Measurements from ENCODE around the gene IL6R. TPM values are rescaled to one million over a fixed set of nuclear protein-coding genes. Genes with fewer than 3 reads are reported as not detected.
"Not testable (repeated sequence)": the region's sequence is repeated elsewhere in the genome, so short reads cannot be mapped to it uniquely, and the experiment has no call there.

IL6R gene
- total RNA-seq, 2 experiments from 2014 or later, result 0.16 to 0.53 TPM

- Mint-ChIP-seq H3K9me3 (ENCODE audit: insufficient read depth) (no peaks in the 10 kb centered on the region), H3K4me3 (no peak overlapping the region), H3K4me1 (ENCODE audit: low read depth) (peaks cover 23% of the 10 kb centered on the region), H3K27ac (peak overlapping the region; percentile 66), H3K36me3 (ENCODE audit: low read depth) (no peaks in the 10 kb centered on the region), H3K27me3 (ENCODE audit: low read depth) (no peaks in the 10 kb centered on the region)
- ATAC-seq, result no peak
- ChIA-PET CTCF (interaction anchor here (0.5 to 2.2 kb wide), 6 partner anchors 12 to 550 kb away, joined by 3 to 12 read pairs (median 4); no protein-coding TSS in a partner anchor), POLR2A (interaction anchor here (0.8 kb wide), 1 partner anchor 21 kb away, joined by 4 read pairs; no protein-coding TSS in a partner anchor)
- no peak for DNase-seq
Observed at GRCh38 chr1:154418923-154419619, 13.9 kb downstream of the IL6R start.

DNA sequence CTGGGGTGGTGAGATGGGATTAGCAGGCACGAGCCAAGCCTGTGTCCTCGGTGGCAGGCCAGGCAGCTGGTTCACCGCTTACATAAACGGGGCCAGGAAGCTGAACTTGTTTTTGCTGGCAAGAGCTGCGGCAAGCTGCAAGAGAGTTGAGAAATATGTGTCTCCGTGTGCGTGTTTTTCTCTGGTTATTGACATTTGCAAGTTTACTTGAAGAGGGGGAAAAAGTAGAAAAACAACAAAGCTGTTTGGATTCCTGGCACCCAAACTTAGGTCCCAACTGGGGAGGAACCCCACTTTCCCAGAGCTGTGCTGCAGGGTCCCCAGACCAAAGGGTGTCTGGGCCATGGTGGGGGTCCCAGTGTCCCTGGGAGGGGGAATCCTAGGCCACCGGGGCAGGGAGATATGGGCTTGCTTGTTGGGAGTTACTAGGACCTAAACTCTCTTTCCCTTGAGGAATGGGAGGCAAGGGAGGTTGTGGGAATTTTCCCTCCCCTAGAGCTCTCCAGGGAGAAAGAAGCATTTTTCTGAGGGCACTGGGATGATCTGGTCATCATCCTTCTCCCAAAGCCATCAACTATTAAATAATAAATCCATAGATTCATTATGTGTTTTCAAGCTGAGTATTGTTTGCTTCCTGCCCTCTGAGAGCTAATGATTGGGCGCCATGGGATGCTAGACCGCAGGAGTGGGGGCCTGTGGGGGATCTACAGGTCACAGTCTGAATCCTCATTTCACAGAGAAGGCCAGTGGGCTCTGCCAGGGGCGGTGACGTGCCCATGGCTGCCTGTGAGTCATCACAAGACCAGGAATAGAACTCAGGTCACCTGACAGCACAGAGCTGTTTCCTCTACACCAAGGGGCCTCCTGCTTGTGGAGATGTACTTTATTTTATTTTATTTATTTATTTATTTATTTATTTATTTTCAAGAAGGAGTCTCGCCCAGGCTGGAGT lies 14.8 kb downstream of the IL6R start:
- Mint-ChIP-seq H3K36me3 (ENCODE audit: low read depth) (no peaks in the 10 kb centered on the region), H3K4me3 (no peak overlapping the region), H3K27me3 (ENCODE audit: low read depth) (no peaks in the 10 kb centered on the region), H3K9me3 (ENCODE audit: insufficient read depth) (no peaks in the 10 kb centered on the region), H3K4me1 (ENCODE audit: low read depth) (peaks cover 23% of the 10 kb centered on the region), H3K27ac (peak overlapping the region; percentile 66)
- ChIA-PET CTCF (interaction anchor here (0.5 to 2.2 kb wide), 9 partner anchors 10 to 550 kb away, joined by 3 to 12 read pairs (median 3); no protein-coding TSS in a partner anchor), POLR2A (interaction anchor here (0.6 to 1.1 kb wide), 5 partner anchors 10 to 1793 kb away, joined by 3 to 4 read pairs (median 3); no protein-coding TSS in a partner anchor)
- ATAC-seq (peak; percentile 67), DNase-seq (peak; percentile 51)

GRCh38 chr1:154420961-154421924 lies 16.1 kb downstream of the IL6R start:
- no peaks in the 10 kb centered on the region for H3K27me3 Mint-ChIP-seq (ENCODE audit: low read depth)
- ChIA-PET CTCF (interaction anchor here (2.1 to 2.2 kb wide), 2 partner anchors 14 to 58 kb away, joined by 5 to 12 read pairs; no protein-coding TSS in a partner anchor), POLR2A (interaction anchor here (1.1 kb wide), 1 partner anchor 11 kb away, joined by 4 read pairs; no protein-coding TSS in a partner anchor)
- DNase-seq, result no peak
- peak overlapping the region; percentile 16 for H3K27ac Mint-ChIP-seq
- peaks cover 23% of the 10 kb centered on the region for H3K4me1 Mint-ChIP-seq (ENCODE audit: low read depth)
- no peaks in the 10 kb centered on the region for H3K36me3 Mint-ChIP-seq (ENCODE audit: low read depth)
- no peaks in the 10 kb centered on the region for H3K9me3 Mint-ChIP-seq (ENCODE audit: insufficient read depth)
- no peak for ATAC-seq
- no peak overlapping the region for H3K4me3 Mint-ChIP-seq

- H3K9me3 Mint-ChIP-seq (ENCODE audit: insufficient read depth); CTCF ChIA-PET; DNase-seq; H3K4me3 Mint-ChIP-seq; ATAC-seq; POLR2A ChIA-PET; H3K27me3 Mint-ChIP-seq (ENCODE audit: low read depth); H3K27ac Mint-ChIP-seq; H3K36me3 Mint-ChIP-seq (ENCODE audit: low read depth): not testable (repeated sequence)
- peaks cover 23% of the 10 kb centered on the region for H3K4me1 Mint-ChIP-seq (ENCODE audit: low read depth)
Observed at GRCh38 chr1:154422049-154422448, 16.9 kb downstream of the IL6R start.

GRCh38 chr1:154422521-154422920 lies 17.4 kb downstream of the IL6R start:
- Mint-ChIP-seq H3K9me3 (ENCODE audit: insufficient read depth) (no peaks in the 10 kb centered on the region), H3K36me3 (ENCODE audit: low read depth) (no peaks in the 10 kb centered on the region), H3K27me3 (ENCODE audit: low read depth) (no peaks in the 10 kb centered on the region), H3K4me1 (ENCODE audit: low read depth) (peaks cover 23% of the 10 kb centered on the region), H3K4me3 (no peak overlapping the region), H3K27ac (no peak overlapping the region)
- ChIA-PET CTCF (no interaction called here), POLR2A (no interaction called here)
- no peak for DNase-seq
- no peak for ATAC-seq

- ChIA-PET POLR2A (no interaction called here), CTCF (interaction anchor here (1.1 to 1.8 kb wide), 2 partner anchors 15 to 19 kb away, joined by 4 to 5 read pairs; no protein-coding TSS in a partner anchor)
- Mint-ChIP-seq H3K27me3 (ENCODE audit: low read depth) (no peaks in the 10 kb centered on the region), H3K9me3 (ENCODE audit: insufficient read depth) (no peaks in the 10 kb centered on the region), H3K36me3 (ENCODE audit: low read depth) (no peaks in the 10 kb centered on the region), H3K4me3 (no peak overlapping the region), H3K4me1 (ENCODE audit: low read depth) (peaks cover 23% of the 10 kb centered on the region), H3K27ac (no peak overlapping the region)
- ATAC-seq, result no peak
- DNase-seq, result no peak
Observed at GRCh38 chr1:154423304-154423987, 18.3 kb downstream of the IL6R start.

- H3K27ac Mint-ChIP-seq, result no peak overlapping the region
- no peak for ATAC-seq
- CTCF ChIA-PET, result interaction anchor here (1.1 to 1.8 kb wide), 2 partner anchors 16 to 18 kb away, joined by 4 to 5 read pairs; no protein-coding TSS in a partner anchor
Observed at GRCh38 chr1:154423988-154424326, 18.8 kb downstream of the IL6R start.

DNA sequence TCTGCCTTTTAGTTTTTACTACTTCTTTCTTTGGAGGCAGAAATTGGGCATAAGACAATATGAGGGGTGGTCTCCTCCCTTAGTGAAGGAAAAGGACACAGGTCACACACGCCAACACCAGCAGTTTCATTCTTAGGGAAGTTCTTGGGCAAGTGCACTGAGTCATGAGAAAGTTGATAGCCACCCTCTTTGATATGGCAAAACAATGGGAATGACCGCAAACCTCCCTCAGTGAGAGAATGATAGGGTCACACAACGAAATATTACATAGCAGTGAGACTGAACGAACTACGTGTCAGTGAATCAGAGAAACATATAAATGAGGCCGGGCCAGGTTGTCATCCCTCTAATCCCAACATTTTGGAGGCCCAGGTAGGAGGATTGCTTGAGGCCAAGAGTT lies 20.0 kb downstream of the IL6R start:
- ChIA-PET POLR2A (interaction anchor here (0.6 to 0.7 kb wide), 2 partner anchors 63 to 185 kb away, joined by 3 to 5 read pairs; no protein-coding TSS in a partner anchor), CTCF (interaction anchor here (1.8 kb wide), 1 partner anchor 17 kb away, joined by 5 read pairs; no protein-coding TSS in a partner anchor)
- Mint-ChIP-seq H3K4me1 (ENCODE audit: low read depth) (peaks cover 6% of the 10 kb centered on the region), H3K9me3 (ENCODE audit: insufficient read depth) (no peaks in the 10 kb centered on the region), H3K27me3 (ENCODE audit: low read depth) (no peaks in the 10 kb centered on the region), H3K4me3 (no peak overlapping the region), H3K36me3 (ENCODE audit: low read depth) (no peaks in the 10 kb centered on the region), H3K27ac (no peak overlapping the region)
- DNase-seq (no peak), ATAC-seq (no peak)

More at GRCh38 chr1:154423988-154424326, 18.8 kb downstream of the IL6R start:
- Mint-ChIP-seq H3K27me3 (ENCODE audit: low read depth) (no peaks in the 10 kb centered on the region), H3K36me3 (ENCODE audit: low read depth) (no peaks in the 10 kb centered on the region), H3K4me1 (ENCODE audit: low read depth) (peaks cover 18% of the 10 kb centered on the region), H3K9me3 (ENCODE audit: insufficient read depth) (no peaks in the 10 kb centered on the region), H3K4me3 (no peak overlapping the region)
- POLR2A ChIA-PET, result no interaction called here
- no peak for DNase-seq

- no peak overlapping the region for H3K27ac Mint-ChIP-seq
Observed at GRCh38 chr1:154427173-154428139, 22.3 kb downstream of the IL6R start.

DNA sequence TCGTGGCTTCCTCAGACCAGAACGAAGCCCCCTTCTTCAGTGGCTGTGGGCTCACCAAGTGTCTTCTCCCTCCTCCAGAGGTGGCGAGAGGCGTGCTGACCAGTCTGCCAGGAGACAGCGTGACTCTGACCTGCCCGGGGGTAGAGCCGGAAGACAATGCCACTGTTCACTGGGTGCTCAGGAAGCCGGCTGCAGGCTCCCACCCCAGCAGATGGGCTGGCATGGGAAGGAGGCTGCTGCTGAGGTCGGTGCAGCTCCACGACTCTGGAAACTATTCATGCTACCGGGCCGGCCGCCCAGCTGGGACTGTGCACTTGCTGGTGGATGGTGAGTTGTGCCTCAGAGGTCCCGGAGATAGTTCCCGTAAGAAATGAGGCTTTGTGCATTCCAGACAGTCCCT lies 24.0 kb downstream of the IL6R start:
- DNase-seq, result no peak
- Mint-ChIP-seq H3K4me1 (ENCODE audit: low read depth) (peaks cover 18% of the 10 kb centered on the region), H3K27me3 (ENCODE audit: low read depth) (peaks cover 4% of the 10 kb centered on the region), H3K9me3 (ENCODE audit: insufficient read depth) (no peaks in the 10 kb centered on the region), H3K4me3 (no peak overlapping the region), H3K27ac (no peak overlapping the region), H3K36me3 (ENCODE audit: low read depth) (no peaks in the 10 kb centered on the region)
- ChIA-PET CTCF (interaction anchor here (1.2 kb wide), 1 partner anchor 94 kb away, joined by 6 read pairs; no protein-coding TSS in a partner anchor), POLR2A (no interaction called here)
- no peak for ATAC-seq

More at GRCh38 chr1:154427173-154428139, 22.3 kb downstream of the IL6R start:
- ChIA-PET CTCF (no interaction called here), POLR2A (no interaction called here)
- no peak overlapping the region for H3K4me3 Mint-ChIP-seq
- ATAC-seq (no peak), DNase-seq (no peak)
- peaks cover 8% of the 10 kb centered on the region for H3K4me1 Mint-ChIP-seq (ENCODE audit: low read depth)
- no peaks in the 10 kb centered on the region for H3K9me3 Mint-ChIP-seq (ENCODE audit: insufficient read depth)
- H3K27me3 Mint-ChIP-seq (ENCODE audit: low read depth), result peaks cover 4% of the 10 kb centered on the region
- no peaks in the 10 kb centered on the region for H3K36me3 Mint-ChIP-seq (ENCODE audit: low read depth)

Data from activated CD8-positive, alpha-beta T cell treated with anti-CD3 and anti-CD28 coated beads, Interleukin-2, amount 10 ng/mL, durations not matched to agents 7 days and 5 days (primary cell).